Raji (cell line): ENCODE data around the gene PLEKHG2.
A peak's percentile ranks its signal among the peaks of the same experiment; 100 is the strongest.

Experiments used
- POLR2A ChIP-seq: IDR thresholded peaks from 2 replicates; pipeline ENCODE4 v1.6.1; 2011; ENCODE audit warnings: low read depth, low read length, control low read depth; ENCODE audit not compliant: insufficient read depth

PLEKHG2 gene

DNA sequence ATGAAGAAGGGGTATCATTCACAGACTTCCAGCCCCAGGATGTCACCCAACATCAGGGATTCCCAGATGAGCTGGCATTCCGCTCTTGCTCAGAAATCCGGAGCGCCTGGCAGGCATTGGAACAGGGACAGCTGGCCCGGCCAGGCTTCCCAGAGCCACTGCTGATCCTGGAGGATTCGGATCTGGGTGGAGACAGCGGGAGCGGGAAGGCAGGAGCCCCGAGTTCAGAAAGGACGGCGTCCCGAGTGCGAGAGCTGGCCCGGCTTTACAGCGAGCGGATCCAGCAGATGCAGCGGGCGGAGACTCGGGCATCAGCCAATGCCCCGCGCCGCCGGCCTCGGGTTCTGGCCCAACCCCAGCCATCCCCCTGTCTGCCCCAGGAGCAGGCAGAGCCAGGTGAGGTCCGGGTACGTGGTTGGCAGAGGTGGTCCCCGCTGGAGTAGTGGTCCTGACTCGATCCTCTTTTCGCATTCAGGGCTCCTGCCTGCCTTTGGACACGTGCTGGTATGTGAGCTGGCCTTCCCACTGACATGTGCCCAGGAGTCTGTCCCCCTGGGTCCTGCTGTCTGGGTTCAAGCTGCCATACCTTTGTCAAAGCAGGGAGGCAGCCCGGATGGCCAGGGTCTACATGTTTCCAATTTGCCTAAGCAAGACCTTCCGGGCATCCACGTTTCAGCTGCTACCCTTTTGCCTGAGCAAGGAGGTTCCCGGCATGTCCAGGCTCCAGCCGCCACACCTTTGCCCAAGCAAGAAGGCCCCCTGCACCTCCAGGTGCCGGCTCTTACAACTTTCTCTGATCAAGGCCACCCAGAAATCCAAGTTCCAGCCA lies 11.0 kb downstream of the PLEKHG2 start:
- no peak for TF ChIP-seq POLR2A

- TF ChIP-seq POLR2A = no peak
These were observed 12.5 kb downstream of the PLEKHG2 start for GRCh38 chr19:39424934-39425333.

GRCh38 chr19:39425744-39426143 lies 13.3 kb downstream of the PLEKHG2 start:
- no peak for TF ChIP-seq POLR2A

- no peak for TF ChIP-seq POLR2A
These were observed 13.7 kb downstream of the PLEKHG2 start for GRCh38 chr19:39426170-39426569.

- TF ChIP-seq POLR2A = no peak
These were observed 15.2 kb downstream of the PLEKHG2 start for GRCh38 chr19:39427707-39428106.

- no peak for TF ChIP-seq POLR2A
These were observed 16.0 kb downstream of the PLEKHG2 start for GRCh38 chr19:39428283-39429112.

DNA sequence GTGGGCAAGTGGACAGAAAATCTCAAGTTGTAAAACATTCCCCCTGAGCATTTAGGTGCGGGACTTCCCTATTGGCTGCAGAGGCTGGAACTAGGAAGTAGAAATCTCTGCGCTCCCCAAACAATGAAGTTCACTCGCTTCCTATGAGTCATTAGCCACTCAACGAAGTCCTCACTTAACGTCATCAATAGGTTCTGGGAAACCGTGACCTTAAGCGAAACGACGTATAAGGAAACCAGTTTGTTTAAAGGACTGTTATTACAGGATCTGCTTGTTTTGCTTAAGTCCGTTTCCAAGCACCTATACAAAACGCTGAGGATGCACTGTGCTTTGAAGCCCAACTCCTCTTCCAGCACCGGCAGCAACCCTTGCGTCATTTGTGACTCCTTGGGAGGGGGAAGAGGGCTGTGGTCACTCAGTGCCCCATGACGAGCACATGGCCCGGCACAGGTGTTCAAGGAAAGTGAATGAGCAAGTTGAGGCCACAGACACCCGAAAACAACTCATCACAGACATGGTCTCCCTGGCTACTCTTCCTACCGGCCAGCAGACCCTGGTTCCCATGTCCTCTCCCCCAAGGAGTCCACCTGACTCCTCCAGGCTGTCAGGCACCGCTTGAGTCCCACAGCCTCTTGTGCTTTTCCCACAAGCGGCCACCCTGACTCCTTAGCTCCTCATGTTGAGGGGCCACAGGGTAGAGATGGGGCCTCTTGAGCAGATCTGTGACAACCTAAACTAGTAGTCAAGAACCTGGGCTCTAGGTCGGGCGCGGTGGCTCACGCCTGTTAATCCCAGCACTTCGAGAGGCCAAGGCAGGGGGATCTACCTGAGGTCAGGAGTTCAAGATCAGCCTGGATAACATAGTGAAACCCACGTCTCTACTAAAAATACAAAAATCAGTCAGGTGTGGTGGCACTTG lies 18.5 kb downstream of the PLEKHG2 start:
- peak; percentile 55; the same call in 1 of the 2 replicates for TF ChIP-seq POLR2A

DNA sequence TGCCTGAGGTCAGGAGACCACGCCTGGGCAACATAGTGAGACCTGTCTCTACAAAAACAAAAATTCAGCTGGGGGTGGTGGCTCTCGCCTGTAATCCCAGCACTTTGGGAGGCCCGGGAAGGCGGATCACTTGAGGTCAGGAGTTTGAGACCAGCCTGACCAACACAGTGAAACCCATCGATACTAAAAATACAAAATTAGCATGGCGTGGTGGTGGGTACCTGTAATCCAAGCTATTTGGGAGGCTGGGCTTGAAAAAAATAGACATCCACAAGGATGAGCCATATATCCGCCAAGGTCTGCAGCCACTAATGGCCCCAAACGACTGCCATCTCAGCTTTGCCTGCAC lies 20.2 kb downstream of the PLEKHG2 start:
- no peak for TF ChIP-seq POLR2A

DNA sequence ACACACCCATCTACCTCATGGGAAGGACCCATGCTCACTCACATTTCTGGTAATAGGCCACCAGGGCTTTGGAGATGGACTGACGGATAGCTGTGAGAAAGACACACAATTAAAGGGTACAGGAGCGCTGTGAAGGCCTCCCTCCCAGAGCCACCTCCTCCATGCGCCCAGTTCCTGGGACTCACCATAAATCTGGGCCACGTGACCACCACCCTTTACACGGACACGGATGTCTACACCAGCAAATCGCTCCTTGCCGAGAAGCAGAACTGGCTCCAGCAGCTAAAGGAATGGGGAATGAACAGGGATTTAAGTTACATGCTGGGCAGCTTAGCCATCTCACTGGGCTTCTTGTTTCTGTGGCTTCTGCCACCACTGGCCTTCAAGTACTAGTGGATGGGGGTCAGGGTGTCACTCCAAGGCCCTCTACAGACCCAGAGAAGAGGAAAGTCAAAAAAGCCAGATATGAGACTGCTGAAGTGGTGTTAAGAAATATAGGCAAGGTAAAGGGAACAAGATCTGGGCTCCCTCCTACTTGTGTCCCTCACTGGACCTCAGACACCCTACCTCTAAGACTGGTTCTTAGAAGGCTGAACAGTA lies 21.1 kb downstream of the PLEKHG2 start:
- TF ChIP-seq POLR2A = no peak; the same call in 1 of the 2 replicates

- no peak for TF ChIP-seq POLR2A
These were observed 21.9 kb downstream of the PLEKHG2 start for GRCh38 chr19:39434123-39435076.

GRCh38 chr19:39435499-39436349 lies 23.3 kb downstream of the PLEKHG2 start, which contains the start of gene RPS16:
TSS of gene RPS16 (minus strand) at chr19:39435949. CDS start at chr19:39435895, 54 bp downstream.
- TF ChIP-seq POLR2A = peak; percentile 97

- TF ChIP-seq POLR2A = no peak
These were observed 23.9 kb downstream of the PLEKHG2 start for GRCh38 chr19:39436350-39436716.
